ENCODE data around the gene POGLUT2.
A peak's percentile ranks its signal among the peaks of the same experiment; 100 is the strongest.

The POGLUT2 gene

DNA sequence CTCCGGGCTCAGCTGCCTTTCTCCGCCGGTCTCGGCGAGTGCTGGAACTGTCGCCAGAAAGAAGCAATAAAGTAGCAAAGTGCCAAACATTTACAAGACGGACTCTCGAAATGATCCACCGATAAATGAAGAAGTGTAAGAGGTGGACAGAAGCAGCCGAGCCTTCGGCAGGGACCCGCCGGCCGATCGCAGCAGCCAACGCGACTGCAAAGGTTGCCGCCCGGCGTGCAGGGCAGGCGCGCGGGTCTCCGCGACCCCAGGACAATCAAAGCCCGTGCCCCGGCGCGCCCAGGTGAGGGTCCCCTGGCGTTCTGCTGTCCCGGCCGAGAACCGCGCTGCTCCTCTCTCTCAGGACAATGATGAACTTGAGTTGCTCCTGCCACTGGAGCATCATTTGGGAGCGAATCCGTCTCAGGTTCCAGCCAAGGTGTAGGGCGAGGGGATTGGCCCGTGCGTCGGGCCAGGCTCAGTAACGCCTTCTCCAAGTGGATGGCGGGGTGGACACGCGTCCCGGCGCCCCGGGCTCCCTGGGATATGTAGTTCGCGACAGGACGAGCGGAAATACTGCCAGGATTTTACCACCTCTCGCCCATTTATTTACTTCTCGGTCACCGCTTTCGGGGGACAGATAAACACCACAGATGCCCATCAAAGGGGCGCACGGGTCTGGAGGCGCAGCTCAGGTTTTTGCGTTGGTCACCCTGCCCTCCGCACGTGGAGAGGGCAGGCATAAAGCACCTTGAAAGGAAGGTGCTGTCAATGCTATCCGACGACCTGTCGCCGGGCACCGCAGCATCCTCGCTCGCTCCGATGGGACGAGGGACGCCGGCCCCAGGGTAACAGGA is at the start of gene POGLUT2, which contains the start of gene BIVM:
Gene POGLUT2, minus strand, starts transcription at position 396 of the 845 bp plus-strand sequence. Its CDS starts 306 bp downstream, at position 90.
Gene BIVM, plus strand, starts transcription at position 539 of the 845 bp plus-strand sequence. CDS start 8,149 bp downstream, outside the sequence.
- DNase-seq (ENCODE audit: low read depth, low spot score), result no peak

DNA sequence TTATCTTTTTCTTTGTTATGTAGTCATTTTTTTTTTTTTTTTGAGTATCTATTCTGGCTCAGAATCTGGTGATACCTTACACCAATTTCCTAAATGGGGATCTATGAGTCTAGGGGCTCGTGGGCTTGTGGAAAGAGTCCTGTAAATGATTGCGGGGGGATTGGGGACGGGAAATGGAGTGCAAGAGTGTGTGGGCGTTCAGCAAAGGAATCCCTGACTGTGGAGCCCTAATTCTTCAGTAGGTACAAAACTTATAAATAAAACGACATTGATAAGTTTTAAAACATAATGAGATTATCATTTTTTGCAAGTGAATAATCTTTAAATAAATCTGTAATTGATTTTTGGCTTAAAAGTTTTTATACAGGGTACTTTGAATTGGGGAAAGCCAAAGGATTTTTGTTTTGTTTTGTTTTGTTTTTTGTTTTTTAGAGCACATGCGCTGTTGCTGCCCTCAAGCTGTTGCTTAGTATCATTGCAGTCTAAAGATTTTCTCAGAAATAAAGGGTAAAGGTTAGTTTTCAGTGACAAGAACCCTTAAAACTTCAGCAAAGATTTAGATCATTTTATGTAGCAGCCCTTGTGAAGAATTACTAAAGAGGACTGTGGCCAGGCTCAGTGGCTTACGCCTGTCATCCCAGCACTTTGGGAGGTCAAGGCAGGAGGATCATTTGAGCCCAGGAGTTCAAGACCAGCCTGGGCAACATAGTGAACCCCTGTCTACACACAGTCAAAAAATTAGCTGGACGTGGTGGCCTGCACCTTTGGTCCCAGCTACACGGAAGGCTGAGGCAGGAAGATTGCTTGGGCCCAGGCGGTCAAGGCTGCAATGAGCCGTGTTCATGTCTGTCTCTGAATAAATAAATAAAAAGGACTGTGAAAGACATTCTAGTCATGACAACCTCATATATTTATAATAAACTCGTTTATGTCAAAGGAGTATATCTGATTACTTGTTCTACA is 48.8 kb upstream of the POGLUT2 start:
- DNase-seq (ENCODE audit: low read depth, low spot score), result no peak

DNA sequence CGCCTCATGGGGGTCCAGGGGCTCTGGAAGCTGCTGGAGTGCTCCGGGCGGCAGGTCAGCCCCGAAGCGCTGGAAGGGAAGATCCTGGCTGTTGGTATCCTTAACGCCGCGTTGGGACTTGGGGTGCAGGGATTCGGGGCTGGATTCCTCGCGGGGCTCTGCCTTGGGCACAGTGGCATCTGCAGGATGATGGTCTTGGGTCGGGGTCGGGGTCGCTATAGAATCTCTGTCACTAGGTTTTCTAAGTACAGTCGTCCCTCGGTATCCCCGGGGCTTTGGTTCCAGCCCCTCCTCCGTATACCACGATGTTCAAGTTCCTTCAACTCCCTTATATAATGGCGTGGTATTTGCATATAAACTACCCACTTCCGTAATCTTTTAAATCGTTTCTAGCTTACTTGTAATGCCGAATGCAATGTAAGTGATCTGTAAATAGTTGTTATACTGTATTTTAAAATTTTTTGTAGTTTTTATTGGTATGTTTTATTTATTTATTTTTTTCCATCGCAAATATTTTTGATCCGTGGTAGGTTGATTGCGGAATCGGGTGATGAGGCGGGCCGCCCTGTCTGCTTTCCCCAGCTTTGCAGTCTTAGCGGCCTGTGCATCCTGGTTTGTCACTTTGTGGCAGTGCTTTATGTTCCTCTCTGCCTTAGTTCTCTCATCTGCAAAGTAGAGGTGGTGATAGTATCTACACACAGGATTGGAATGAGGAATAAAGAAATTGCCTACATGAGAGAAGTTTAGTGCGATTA is 47.7 kb upstream of the POGLUT2 start:
- no peak for DNase-seq (ENCODE audit: low read depth, low spot score)

DNA sequence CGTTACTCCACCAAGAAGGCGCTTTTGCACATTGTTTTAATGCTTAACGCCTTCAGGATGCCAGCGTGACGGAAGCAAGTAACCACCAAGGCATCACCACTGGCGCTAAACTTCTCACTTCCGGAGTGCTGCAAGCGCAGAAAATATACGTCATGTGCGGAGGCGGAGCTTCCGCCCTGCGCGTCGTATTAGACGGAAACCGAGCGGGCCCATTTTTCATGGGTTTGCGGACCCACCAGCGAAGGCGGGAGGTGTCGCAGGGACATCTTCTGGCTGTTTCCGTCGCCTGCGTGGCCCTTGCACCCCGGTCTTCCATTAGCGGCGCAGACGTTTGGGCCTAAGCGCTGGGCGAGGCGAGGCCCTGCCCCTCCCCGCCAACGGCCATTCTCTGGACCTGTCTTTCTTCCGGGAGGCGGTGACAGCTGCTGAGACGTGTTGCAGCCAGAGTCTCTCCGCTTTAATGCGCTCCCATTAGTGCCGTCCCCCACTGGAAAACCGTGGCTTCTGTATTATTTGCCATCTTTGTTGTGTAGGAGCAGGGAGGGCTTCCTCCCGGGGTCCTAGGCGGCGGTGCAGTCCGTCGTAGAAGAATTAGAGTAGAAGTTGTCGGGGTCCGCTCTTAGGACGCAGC is 47.0 kb upstream of the POGLUT2 start, which contains the start of gene ERCC5:
Gene ERCC5, plus strand, starts transcription at position 403 of the 631 bp plus-strand sequence. CDS start 235 bp downstream, outside the sequence.
- DNase-seq (ENCODE audit: low read depth, low spot score), result peak; percentile 91

DNA sequence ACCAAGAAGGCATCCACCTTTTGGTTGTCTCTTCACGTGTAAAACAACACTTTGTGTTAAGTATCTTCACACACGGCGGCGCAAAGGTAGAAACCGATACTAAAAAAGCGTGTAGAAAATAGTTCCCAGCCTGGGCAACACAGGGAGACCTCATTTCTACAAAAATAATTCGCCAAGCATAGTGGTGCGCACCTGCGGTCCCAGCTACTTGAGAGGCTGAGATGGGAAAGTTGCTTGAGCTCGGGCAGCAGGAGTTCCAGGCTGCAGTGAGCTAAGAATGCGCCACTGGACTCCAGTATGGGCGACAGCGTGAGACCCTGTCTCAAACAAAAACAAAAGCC is 46.5 kb upstream of the POGLUT2 start:
- DNase-seq (ENCODE audit: low read depth, low spot score), result no peak

DNA sequence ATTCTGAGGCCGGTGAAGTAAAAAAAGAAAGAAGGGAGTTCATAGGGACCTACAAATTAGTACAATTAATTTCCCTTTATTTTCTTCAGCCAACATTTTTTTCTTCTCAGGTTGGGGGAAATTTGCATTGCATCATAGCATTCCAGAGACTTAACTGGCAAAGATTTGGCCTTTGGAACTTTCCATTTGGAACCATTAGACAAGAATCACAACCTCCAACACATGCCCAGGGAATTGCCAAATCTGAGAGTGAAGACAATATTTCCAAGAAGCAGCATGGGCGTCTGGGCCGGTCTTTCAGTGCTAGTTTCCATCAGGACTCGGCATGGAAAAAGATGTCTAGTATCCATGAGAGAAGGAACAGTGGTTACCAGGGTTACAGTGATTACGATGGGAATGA is 40.7 kb upstream of the POGLUT2 start:
- DNase-seq (ENCODE audit: low read depth, low spot score), result no peak

DNA sequence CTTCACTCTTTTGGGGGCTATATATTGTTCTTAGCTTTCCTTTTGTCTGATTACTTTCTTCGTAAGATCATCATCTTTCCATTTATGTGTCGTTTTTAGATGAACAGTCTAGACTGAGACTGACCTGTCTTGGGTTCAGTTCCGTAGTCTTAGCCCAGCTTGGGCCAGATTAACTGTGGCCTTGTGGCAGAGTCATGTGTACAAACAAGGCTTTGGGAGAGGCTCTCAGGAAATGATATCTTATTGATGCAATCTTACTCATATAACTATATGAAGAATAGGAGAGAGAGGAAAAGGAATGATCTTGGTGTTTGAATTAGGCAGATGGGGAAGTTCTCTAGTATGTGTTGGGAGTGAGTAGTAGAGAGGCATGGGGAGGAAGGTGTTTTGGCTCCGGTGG is 40.2 kb upstream of the POGLUT2 start:
- DNase-seq (ENCODE audit: low read depth, low spot score), result no peak

DNA sequence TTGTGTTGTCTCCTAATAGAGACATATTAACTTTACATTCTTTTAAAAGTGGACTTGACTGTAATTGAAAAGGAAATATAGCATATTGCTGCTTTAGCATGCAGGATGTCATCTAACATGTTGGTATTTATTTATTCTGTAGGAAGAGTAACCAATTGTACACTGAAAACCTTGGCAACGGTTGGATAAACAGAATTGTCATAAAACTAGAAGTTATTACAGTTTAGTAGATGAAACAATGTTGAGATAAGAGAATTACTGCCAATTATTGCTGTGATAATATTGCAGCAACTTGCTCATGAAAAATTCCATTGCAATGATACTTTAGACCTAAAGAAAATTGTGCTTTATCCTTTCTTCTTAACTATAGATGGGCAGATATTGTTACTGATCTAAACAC is 39.5 kb upstream of the POGLUT2 start:
- no peak for DNase-seq (ENCODE audit: low read depth, low spot score)

DNA sequence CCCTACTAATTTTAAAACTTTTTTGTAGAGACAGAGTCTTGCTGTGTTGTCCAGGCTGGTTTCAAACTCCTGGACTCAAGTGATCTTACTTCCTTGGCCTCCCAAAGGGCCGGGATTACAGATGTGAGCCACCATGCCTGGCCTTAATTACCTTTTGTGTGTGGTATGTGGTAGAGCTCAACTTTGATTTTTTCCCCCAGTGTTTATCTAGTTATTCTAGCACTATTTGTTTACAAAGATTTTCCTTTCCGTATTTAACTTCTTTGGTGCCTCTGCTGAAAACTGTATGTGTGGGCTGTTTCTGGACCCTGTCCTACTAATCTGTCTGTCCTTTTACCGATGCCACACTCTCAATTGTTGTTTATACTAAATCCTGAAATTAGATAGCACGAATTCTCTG is 37.7 kb upstream of the POGLUT2 start:
- DNase-seq (ENCODE audit: low read depth, low spot score), result no peak

DNA sequence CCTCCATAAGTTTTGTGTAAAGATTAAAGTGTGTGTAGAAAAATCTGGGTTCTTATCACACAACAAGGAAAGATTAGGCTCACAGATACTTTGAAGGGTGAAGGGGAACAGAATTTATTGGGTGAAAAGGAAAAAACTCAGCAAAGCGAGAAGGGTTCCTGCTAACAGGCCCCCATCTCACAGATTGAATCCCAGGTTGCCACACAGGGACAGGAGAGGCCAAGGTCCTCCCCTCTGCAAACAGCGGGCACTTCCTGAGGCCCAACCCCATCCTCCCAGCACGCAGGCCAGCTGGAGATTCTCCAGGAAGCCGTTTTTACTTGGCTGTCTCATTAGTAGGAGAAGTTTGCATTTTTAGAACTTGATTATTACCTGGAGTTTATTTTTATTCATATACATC is 31.9 kb upstream of the POGLUT2 start:
- DNase-seq (ENCODE audit: low read depth, low spot score), result no peak

DNA sequence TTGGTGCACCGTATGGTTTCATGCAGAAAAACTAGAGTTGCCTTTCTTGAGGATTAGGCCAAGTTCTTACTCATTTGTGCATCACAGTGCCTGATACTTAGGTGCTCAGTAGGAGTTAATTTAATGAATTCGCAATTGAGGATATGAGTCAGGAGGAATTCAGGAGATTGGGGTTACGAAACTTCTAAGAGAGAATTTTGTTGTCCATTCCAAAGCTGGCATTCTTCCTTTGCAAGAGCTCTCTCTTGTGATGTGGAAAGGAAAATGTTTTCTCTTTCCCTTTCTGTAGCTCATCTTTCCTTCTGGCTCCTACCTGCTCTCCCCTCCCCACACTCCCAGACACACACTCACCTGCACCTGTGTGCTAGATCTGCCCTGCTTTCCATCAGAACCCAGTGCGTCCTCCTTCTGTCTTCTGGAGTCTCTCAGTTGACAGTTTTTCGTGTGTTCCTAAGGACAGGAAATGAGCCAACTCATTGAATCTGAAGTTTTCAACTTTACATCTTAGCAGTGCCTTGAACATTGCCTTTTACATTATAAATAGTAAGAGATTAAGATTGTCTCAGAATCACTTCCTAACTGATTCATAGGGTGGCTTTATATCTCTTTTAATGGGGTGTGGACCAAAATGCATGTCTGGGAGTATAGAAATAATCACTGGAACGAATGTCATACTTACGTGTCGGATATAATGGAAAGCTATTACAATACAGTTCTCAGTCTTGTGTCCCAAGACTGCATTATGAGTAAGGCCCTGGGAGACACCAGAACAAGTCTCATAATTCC is 27.3 kb upstream of the POGLUT2 start:
- no peak for DNase-seq (ENCODE audit: low read depth, low spot score)

DNA sequence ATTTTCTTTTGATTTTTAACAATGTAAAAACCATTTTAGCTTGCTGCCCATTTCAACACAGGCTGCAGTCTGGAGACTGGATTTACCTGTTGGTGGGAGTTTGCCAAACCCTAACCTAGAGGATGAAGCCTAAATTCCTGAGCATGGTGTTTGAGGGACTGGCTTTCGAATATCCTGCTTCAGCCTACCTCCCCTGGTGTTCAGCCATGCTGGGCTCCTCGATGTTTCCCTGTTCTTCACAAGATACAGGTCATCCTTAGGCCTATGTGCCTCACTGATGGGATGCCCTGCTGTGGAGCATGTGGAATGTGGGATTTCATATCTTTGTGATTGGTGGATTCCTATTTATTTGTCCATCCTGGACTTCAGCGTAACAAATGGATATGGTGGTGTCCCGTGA is 26.6 kb upstream of the POGLUT2 start:
- DNase-seq (ENCODE audit: low read depth, low spot score), result no peak

DNA sequence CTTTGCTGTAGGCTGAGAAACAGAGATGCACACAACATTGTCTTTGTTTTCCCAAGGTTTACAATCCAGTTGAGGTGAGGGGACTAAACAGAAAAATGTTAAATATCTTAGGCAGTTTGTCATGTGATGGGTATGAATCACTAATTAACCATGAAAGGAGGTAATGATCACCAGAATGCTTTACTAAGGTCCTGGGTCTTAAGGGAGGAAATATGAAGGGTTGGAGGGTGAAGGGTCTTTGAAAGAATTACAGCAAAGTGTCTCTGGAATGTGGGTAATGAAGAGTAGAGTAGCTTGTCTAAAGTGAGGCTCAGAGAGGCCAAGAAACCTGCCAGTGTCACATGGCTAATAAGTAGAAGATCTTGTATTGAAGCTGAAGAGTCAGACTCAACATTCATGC is 19.1 kb upstream of the POGLUT2 start:
- no peak for DNase-seq (ENCODE audit: low read depth, low spot score)

DNA sequence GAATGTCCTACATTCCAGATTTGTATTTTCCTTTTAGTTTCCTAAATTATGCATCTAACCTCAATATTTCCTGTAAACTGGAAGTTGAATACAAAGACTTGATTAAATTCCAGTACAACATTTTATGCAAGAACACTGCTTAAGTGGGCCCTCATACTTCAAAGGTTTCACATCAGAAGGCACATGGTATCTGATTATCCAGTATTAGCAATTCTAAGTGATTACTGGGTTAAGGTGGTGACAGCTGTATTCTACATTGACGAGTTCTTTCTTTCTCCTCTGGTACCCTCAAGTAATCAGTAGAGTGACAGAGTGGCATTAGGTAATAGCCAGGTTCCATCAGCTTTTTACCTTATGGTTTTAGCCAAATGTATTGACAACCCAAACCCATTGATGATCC is 18.5 kb upstream of the POGLUT2 start:
- DNase-seq (ENCODE audit: low read depth, low spot score), result no peak

DNA sequence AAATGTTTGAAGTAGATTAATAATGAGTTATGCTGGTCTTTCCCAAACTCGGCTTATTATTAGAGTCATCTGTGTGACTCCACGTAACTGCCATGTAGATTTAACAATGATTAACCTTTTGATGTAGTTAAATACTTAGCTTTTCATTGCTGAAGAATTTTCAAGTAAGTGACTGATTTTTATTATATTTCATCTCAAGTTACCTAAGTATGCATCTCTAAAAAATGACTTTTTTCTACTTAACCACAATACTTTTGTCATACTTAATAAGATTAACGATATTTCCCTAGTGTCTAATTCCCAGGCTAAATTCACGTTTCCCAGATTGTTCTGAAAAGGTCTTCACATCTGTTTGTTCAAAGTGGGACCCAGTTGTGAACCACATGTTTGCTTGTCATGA is 17.9 kb upstream of the POGLUT2 start:
- DNase-seq (ENCODE audit: low read depth, low spot score), result no peak

DNA sequence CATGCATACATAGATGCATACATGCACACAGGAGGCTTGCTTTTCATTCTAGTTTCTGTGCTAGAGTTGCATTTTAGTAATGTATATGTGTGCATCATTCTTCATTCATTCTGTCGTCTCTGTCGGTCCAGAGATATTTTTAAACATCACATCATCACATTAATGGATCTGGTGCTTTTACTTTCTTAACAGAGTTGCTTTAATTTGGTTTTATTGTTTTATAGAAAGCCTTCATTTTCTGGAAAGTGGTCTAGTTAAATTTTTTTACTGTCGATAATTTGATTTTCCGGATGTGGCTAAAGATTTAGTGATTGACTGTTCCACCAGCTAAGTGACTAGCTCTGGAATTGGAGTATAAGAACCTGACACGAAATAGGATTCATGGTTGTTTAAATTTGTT is 17.0 kb upstream of the POGLUT2 start:
- DNase-seq (ENCODE audit: low read depth, low spot score), result no peak

DNA sequence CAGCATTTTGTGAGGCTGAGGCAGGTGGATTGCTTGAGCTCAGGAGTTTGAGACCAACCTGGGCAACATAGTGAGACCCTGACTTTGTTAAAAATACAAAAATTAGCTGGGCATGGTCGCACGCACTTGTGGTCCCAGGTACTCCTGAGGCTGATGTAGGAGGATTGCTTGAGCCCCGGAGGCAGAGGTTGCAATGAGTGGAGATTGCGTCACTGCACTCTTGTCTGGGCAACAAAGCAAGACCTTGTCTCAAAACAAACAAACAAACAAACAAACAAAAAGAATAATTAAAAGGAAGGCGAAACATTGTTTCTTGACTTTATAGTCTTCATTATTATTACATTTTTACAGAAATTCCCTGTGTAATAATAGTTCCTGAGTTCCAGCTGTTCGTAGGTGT is 16.0 kb upstream of the POGLUT2 start:
- DNase-seq (ENCODE audit: low read depth, low spot score), result no peak

DNA sequence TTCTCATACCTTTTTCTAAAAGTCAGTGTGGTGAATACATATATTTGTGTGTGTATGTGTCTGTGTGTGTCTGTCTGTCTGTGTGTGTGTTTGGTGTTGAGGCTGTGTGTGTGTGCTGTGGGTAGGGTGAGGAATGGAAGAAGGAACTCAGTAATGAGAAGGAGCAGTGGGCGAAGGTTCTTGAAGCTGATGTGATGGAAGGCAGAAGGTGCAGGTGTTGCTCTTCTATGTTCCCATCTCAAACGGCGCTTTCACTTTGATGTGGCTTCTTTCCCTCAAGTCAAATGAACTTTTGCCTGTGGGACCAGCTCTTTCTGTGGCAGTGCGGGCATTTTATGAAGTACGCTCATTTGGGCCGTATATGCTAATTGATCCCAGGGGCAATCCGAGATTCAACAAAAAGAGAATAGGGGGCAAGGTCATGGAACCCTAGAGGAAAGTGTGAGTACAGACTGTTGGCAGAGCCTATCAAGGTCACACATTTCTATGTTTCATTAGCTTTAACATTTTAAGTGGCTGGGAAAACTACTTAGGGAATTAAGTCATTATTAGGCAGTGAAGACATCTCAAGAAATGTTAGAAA is 15.3 kb upstream of the POGLUT2 start:
- no peak for DNase-seq (ENCODE audit: low read depth, low spot score)

DNA sequence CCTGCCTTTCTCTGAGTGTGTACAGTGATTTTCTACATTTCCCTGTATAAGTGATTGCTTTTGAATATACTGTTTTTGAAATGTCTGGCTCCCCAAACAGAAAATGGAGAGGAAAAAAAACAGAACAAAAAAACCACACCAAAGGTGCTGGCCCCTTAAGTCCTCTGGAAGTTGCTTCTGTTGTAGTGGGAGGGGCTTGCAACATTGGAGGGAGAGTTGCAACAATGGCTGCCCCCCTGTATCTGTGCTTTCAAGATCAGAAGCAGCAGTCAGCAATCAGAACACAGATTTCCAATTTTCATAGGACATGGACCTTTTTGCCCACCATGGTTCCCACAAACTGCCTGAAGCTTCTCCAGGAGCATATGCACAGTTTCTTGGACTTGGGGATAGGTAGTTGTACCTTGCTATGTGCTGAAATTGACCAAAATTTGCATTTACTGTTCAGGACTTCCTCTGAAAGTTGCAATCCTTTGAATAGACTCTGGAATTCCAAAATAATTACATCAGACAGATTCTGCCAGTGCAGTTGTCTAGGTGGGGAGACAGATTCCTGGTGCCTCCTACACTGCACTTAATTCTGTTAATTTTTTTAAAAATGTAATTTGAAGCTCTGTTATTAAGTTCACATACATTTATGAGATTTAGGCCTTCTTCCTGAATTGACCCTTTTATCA is 14.0 kb upstream of the POGLUT2 start:
- no peak for DNase-seq (ENCODE audit: low read depth, low spot score)

All from activated CD4-positive, CD25-positive, alpha-beta regulatory T cell treated with anti-CD3 and anti-CD28 coated beads, Interleukin-2, amount 50 U/mL, for 16 hours (primary cell).